DMS153 (cell line): ENCODE data around the gene STAT2.
"Not testable (repeated sequence)": the region's sequence is repeated elsewhere in the genome, so short reads cannot be mapped to it uniquely, and the experiment has no call there.

Source experiments
- DNase-seq: peaks from one replicate; lab custom pipeline; 2025; lab: John Stamatoyannopoulos, UW

Gene STAT2

DNA sequence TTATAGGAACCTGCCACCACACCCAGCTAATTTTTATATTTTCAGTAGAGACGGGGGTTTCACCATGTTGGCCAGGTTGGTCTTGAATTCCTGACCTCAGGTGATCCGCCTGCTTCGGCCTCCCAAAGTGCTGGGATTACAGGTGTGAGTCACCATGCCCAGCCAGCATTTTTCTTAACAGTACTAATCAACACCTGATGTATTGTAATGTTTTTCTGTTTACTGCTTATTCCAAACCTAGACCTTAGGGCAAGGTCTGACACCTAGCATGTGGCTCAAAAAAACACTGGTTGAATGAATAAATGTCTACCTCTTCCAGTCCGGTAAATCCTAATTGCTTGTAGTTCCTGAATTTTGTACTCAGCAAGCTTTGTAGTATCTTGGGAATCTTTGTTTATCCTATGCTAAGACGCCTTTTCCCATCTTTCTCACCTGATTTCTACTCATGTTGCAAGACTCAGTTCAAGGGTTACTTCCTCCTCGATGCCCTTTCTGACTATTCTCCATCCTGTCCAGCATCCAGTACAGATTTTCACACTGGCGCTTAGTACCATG, 28.9 kb downstream of the STAT2 start:
- no peak for DNase-seq

DNA sequence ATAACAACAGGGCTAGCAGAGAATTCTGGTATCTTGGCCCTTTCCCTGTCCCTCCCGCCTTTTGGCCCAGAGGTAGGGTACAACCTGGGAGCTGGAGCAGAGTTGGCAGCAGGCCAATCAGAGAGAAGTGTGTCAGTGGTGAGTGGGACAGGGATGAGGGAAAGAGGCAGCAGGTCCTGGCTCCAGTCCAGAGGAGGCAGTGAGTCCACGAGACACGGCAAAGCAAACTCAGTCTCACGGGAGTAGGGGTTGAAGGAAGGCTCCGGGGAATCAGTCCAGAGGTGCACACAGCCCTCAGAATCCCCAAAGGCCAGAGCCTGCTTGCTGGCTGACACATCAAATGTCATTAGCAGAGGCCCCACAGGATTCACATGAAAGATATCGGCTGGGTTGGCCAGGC, 33.4 kb downstream of the STAT2 start:
- DNase-seq = no peak

DNA sequence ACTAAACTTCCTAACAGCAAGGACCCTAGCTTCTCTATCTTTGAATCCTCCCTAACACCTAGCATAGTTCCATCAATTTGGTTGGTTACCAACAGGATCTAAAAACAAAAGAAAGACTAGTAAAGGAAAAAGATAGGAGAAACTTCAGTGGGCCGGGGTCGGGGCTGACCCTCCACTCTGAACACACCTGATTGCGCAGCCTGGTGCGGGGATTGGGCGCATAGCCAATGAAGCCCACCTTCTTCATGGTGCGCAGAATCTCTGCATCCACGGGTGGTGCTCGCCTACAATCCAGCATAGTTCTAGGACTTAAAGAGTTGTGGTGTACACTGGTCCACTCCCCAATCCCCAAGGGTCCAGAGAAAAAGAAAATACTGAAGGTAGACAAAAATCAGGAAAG, 33.8 kb downstream of the STAT2 start:
- DNase-seq = no peak

DNA sequence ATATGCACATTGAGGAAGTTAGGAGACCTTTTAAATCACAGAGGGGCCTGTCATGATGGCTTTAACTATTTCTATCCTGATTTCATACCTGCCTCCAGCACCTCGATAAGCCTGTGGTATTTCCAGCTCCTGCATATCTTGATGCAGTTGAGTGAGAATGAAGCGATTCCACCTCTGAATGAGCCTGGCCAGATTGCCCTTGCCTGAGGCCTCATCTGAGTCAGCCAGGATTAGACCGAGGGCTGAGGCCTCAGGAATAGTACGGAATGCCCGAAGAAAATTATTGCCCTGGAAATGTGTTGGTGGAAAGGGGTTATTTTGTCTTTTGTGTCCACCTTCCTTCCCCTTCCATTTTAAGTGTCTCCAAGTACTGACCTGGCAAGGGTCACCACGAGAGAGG, 35.7 kb downstream of the STAT2 start:
- no peak for DNase-seq

DNA sequence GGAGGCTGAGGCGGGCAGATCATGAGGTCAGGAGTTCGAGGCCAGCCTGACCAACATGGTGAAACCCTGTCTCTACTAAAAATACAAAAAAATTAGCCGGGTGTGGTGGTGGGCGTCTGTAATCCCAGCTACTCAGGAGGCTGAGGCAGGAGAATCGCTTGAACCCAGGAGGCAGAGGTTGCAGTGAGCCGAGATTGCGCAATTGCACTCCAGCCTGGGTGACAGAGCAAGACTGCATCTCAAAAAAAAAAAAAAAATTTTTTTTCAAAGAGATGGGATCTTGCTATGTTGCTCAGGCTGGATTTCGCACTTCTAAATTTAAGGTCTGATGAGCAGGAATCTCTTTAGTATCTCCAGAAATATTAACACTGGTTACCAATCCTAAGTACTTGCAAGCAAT, 38.3 kb downstream of the STAT2 start:
- not testable (repeated sequence) for DNase-seq

DNA sequence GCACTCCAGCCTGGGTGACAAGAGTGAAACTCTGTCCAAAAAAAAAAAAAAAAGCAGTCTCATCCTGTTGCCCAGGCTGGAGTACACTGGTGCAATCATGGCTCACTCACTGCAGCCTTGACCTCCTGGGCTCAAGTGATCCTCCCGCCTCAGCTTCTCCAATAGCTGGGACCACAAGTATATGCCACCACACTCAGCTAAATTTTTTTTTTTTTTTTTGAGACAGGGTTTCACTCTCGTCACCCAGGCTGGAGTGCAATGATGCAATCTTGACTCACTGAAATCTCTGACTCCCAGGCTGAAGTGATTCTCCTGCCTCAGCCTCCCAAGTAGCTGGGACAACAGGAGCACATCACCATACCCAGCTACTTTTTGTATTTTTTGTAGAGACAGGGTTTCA, 38.9 kb downstream of the STAT2 start:
- no peak for DNase-seq

DNA sequence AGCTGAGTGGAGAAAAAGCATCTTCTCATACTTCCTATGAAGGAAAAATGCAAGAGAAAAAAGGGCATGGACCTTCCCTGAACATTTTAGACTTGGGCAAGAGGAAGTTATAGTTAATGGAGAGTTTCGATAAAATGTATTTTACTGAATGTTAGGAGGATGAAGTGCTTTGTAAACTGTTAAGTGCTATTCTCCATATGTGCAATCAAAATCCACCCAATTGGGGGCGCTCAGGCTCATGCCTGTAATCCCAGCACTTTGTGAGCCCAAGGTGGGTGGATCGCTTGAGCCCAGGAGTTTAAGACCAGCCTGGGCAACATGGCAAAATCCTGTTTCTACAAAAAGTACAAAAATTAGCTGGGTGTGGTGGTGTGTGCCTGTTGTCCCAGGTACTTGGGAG, 42.2 kb downstream of the STAT2 start:
- no peak for DNase-seq

DNA sequence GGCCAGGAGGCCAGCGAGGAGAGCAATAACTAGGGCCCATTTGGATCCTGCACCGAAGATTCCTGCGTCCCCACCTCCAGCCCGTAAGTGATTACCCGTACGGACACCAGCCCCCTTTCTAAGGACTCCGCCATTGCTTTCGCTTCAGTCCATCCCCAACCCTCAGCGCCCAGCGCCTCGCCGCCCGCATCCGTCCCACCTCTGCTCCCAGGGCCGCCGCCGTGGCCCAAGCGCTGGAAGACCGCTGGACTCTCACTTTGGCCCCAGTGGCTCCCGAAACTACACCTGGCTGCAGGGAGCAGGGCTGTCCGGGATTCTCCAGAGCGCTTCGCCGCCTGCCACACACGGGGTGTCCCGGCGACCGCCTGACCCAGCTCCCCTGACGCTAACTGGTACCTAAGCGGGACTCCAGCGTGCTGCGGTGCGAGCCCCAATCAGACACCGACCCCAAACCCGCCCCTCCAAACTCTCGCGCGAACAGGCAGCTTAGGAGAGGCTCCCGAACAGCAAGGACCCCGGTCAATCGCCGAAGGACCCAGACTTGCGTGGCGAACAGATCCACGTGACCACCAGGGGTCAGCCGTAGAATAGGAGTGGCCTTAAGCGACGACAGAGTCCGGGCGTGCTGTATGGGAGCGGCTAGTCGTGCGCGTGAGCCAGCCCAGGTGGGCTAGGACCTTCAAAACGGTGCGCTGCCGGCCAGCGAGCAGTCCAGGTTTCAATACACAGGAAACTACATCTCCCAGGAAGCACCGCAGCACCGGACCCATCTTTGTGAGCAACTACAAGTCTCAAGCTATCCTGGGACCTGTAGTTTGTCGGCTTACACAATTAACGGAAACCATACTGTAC, 44.1 kb downstream of the STAT2 start, which contains the start of gene CNPY2:
CNPY2 (minus strand) TSS at position 367 of the 852 bp plus-strand sequence. CDS start 771 bp downstream, outside the sequence.
- peak; percentile 99 for DNase-seq

DNA sequence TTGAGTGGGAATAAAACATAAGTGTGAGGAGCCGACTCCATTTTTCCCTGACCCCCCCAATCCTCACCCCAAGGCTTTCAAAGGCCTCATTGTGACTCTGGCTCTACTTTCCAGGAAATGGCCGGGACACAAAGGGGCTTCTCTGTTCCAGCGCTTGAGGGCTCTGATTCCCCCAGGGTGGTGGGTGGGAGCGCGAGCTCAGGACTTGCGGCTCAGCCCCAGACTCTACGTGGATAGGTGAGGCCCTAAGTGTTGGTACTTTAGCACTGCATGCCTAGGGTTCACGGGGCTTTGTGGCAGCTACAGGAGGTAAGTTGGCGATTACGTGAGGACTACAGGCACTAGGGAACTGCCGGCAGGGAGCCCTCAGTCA, 44.7 kb downstream of the STAT2 start:
- no peak for DNase-seq

DNA sequence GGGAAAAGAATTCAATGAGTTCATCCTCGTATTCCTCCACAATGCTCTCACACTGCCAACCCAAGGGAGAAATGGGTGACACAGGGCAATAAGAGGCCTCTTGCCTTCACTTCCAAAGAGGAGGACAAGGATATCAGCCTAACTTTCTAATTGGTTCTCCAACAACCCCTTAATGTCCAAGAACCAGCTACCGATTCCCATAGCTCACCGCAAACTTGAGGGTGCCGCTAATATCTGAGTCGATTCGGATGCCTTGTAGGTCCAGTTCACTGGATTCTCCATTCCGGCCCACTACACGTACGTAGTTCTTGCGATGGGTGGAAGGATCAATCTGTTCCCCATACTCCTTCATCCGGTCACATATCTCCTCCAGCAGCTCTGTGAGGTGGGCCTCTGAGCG, 48.9 kb downstream of the STAT2 start:
- DNase-seq = no peak

DNA sequence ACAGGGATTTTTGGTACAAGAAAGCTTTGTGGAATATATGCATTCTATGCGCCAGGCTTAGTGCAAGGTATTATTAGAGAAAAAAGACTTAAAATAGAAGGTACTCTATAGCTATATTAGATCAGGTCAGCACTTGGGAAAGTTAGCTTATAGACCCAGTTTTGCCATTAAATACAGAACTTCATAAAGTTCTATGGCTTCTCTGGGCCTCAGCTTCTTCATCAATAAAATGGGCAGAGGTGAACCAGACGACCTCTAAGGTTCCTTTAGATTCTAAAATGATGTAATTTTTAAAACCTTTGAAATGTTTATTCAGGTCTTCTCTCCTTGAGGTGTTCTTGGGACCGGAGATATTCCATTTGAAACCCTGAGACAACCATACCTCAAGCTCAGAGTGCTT, 51.2 kb downstream of the STAT2 start:
- DNase-seq = no peak

DNA sequence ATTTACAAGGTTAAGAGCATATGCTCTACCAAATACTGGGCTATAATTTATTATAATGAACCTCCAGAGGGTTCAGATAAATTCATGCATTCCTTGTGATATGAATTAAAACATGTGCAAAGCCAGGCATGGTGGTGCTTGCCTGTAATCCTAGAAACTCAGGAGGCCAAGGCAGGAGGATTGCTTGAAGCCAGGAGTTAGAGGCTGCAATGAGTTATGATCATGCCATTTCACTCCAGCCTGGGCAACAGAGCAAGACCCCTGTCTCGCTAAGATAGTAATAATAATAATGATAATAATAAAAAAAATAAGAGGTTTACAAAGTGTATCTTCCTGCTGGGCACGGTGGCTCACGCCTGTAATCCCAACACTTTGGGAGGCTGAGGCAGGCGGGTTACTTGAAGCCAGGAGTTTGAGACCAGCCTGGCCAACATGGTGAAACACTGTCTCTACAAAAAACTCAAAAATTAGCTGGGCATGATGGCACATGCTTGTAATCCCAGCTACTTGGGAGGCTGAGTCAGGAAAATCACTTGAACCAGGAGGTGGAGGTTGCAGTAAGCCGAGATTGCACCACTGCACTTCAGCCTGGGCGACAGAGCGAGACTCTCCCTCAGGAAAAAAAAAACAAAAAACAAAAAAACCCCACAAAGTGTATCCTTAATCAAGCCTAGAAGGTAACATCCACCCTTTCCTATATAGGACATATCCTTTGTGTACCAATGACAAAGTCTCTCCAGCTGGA, 52.5 kb downstream of the STAT2 start:
- no peak for DNase-seq

DNA sequence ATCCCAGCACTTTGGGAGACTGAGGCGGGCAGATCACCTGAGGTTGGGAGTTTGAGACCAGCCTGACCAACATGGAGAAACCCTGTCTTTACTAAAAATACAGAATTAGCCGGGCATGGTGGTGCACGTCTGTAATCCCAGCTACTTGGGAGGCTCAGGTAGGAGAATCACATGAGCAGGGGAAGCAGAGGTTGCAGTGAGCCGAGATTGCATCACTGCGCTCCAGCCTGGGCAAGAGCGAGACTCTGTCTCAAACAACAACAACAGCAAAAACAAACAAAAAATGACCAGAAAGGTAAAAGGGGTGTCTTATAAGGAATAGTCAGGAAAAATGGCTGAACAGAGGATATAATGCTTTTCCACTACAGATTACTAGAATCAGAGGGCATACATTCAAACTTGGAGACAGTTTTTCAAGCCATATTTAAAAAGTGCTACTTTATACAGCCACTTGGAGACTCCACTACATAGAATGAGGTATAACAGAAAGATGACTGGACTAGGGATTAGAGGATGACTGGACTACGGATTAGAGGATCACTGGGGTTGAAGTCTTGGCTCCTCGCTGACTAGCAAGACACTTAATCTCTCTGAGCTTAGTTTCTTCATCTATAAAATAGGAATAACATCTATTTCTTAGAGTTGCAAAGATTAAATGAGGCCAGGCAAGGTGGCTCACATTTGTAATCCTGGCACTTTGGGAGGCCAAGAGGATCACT, 54.9 kb downstream of the STAT2 start:
- DNase-seq = no peak

DNA sequence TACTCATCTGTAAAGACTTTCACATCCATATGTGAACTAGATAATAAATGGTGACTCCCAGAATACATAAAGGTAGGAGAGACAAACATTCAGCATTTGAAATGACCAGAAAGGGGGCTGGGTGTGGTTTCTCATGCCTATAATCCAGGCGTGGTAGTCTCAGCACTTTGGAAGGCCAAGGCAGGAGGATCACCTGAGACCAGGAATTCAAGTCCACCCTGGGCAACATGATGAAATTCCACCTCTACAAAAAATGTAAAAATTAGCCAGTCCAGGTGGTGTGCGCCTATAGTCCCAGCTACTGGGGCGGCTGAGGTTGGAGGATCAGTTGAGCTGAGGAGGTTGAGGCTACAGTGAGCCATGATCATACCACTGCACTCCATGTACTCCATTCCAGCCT, 55.6 kb downstream of the STAT2 start:
- DNase-seq = no peak

DNA sequence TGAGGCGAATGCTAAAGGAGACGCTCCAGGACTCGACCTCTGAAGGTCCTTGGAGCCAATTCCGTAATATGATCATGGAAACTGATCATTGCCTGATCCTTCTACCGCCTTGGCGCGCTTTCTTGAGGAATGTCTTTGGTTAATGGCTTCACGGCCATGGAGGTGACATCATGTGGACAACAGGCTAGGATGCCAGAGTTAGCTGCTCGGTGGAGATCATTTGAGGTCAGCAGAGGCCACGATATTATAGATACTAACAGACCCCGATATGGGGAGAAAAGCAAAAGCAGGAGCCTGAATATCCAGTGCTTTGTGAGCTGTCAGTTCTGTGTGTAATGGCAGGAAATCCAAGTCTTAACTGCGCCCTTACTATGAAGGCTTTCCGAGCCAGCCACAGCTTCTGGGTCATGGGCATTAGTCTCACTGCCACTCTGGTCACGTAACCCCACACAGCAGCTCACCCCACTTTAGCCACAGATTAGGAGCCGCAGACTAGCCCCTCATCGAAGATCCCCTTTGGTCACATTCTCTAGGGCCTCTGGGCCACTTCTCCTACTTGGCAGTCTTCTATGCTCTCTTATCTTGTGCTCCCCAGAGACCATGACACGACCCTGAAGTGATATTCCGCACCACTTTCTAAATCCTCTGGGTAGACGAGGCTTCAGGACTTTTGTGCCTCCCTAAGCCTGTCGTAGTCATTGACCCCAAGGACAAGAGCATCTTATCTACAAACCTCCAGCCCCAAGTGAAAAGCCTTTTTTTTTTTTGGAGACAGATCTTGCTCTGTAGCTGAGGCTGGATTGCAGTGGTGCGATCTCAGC, 59.1 kb downstream of the STAT2 start:
- no peak for DNase-seq

DNA sequence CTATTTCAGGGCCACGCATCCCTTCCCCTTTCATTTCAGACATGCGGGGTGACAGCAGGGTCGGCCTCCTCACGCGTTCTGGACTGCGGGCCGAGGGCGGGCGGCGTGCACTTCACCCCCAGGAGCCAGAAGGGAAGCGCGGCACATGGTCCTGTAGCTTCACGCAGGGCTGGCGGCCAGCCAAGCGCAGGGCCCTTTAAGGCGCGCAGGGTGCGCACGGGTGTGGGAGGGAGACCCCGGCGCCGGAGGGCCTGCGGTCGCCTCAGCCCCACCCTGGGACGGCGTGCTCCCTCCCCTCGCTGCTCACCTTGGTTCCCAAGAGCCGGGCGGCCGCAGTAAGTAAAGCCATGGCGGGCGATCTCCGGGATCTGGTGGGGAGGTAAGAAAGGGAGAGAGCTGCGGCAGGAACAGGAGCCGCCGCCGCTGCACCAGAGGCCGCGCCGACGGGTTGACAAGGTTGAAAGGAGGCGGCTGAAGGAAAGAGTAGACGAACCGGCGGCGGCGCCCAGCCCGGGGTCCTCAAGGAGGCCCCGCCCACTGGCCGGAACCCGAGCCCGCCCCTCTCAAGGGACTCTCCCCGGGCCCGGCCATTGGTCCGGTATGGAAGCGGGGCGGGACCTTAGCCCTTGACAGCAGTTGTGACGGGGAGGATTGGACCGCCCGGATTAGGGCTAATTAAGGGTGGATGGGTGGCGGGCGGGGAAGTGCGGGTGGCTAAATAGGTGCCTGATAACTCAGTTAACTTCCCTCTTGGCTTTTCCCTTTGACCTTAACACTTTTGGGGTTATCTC, 59.9 kb downstream of the STAT2 start, which contains the start of gene CS:
CS (minus strand) TSS at position 478 of the 791 bp plus-strand sequence; CDS start at position 349, 129 bp downstream.
- DNase-seq = peak; percentile 98

DNA sequence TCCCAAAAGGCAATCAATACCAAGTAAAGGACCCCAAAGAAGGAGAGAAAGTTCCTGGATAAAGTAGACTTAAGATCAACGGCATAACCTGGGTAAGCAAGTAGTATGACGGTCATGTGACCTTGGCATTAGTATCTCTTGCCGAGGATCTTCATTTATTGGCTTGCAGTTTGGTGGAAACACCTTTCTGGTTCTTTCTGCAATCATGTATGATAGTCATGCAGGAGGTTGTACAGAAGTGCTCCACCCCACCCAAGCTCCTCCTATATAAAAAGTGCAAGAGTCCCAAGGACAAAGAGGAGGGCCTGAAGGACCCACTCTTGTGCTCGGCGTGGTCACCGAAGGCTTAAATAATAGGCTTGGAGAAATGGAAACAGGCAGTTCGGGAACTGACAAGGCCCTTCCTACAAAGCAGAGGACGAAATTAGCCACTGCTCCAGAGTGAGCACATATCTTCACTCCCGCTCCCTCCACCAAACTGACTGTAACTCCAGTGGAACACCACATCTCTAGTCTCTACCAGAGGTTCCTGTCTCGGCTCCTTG, 60.5 kb downstream of the STAT2 start:
- DNase-seq = no peak

DNA sequence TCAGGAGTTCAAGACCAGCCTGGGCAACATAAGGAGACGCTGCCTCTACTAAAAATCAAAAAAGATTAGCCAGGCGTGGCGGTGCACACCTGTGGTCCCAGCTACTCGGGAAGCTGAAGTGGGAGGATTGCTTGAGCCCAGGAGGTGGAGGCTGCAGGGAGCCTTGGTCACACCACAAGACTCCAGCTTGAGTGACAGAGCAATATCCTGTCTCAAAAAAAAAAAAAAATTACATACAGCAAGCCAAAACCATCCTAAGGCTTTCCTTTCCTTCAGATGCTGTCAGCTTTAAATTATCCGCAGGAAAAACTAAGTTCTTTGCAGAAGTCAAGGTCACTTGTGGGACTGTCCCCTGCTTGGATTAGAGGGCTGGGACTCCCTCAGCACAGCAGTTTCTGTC, 61.1 kb downstream of the STAT2 start:
- DNase-seq = no peak

DNA sequence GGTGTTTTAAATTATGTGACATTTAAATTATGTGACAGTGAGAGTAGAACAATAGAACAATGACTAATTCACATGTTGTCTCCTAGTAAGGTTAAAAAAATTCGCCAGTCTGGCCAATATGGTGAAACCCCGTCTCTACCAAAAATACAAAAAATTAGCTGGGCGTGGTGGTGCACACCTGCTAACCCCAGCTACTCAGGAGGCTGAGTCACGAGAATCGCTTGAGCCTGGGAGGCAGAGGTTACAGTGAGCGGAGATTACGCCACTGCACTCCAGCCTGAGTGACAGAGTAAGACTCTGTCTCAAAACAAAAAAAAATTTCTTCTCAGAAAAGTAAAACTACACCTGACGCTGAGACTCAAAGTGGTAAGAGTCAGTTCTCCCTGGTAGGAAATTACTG, 62.5 kb downstream of the STAT2 start:
- DNase-seq = no peak

DNA sequence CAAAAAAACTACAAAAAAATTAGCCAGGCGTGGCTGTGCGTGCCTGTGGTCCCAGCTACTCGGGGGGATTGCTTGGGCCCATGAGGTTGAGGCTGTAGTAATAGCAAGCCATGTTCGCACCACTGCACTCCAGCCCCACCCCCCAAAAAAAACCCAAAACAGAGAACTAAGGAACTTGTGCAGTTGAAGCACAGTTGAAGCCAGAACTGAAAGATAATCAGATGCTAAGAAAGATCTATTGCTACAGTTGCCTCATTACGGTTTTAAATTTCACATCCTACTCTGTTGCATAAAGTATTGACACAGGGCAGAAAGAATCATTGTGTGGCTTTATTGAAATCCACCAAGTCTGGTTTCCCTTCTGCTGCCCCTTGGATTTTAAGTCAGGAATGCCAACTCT, 63.6 kb downstream of the STAT2 start:
- DNase-seq = no peak
